OCI-LY3 (cell line): ENCODE data around the gene EFCAB8.

Experiments
- EZH2phosphoT487 ChIP-seq: fragments of 200-600 bp; shearing (Covaris generic); IDR thresholded peaks from 2 replicates; pipeline ENCODE4 v1.6.1; 2018; ENCODE audit warnings: antibody characterized with exemption, mixed run types, low read depth
- TF ChIP-seq, protein P1 (sequence below): fragments of 200-600, 300-600 bp; sonication (generic); IDR thresholded peaks from 2 replicates; pipeline ENCODE4 v1.5.1; 2014; ENCODE audit warnings: antibody characterized with exemption, low read length, low read depth

DNA sequence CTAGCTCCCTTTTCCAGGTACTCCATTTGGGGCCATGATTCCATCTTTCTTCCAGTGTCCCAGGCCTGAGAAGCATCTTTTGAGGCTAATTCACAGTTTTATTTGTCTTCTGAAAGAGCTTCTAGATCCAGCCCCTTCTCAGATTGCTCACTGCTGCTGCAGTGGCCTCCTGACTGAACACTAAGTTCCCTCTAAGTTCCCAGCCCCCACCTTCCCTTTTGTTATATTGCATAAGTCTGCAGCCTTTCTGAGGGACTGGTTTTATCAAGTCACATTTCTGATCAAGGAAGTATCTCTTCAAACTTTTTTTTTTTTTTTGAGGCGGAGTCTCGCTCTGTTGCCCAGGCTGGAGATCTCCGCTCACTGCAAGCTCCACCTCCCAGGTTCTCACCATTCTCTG, 28.3 kb upstream of the EFCAB8 start:
- TF ChIP-seq, protein P1, sequence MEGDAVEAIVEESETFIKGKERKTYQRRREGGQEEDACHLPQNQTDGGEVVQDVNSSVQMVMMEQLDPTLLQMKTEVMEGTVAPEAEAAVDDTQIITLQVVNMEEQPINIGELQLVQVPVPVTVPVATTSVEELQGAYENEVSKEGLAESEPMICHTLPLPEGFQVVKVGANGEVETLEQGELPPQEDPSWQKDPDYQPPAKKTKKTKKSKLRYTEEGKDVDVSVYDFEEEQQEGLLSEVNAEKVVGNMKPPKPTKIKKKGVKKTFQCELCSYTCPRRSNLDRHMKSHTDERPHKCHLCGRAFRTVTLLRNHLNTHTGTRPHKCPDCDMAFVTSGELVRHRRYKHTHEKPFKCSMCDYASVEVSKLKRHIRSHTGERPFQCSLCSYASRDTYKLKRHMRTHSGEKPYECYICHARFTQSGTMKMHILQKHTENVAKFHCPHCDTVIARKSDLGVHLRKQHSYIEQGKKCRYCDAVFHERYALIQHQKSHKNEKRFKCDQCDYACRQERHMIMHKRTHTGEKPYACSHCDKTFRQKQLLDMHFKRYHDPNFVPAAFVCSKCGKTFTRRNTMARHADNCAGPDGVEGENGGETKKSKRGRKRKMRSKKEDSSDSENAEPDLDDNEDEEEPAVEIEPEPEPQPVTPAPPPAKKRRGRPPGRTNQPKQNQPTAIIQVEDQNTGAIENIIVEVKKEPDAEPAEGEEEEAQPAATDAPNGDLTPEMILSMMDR: no peak
- no peak for TF ChIP-seq EZH2phosphoT487
